ENCODE data around the gene OR6B1. TPM values are rescaled to one million over a fixed set of nuclear protein-coding genes. Genes with fewer than 3 reads are reported as not detected.

The OR6B1 gene
- total and polyA plus RNA-seq, 12 donors: under 0.01 TPM; not detected in 11

DNA sequence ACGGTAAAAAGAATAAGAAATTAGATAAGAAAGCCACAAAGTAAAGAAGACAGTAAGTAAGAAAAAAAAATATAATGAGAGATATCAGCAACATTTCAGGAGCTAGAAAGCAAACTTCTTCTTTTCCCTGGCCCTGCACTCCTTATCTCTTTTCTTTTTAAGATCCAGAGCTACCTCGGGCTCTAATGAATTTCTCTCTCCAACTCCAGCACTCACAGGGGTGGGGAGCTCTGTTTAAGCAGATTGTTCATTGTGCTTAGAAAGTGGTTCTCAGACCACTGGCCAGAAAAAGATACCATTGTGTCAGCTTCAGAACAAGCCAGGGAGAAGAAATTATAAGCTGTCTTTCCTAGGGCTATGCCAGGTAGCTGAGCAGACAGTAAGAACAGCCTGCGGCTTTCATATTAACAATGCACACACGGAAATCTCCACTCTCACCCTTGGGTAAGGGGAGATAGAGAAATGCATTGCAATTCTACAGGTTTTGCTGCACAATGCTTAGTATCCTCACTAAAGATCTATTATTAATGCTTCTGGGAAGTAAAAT, 26.2 kb upstream of the OR6B1 start:
- peaks cover 0 to 3% (median 0%) of the 10 kb centered on the region in 3 donors for H3K9me3 ChIP-seq (replicated peaks in 1 of 3)

DNA sequence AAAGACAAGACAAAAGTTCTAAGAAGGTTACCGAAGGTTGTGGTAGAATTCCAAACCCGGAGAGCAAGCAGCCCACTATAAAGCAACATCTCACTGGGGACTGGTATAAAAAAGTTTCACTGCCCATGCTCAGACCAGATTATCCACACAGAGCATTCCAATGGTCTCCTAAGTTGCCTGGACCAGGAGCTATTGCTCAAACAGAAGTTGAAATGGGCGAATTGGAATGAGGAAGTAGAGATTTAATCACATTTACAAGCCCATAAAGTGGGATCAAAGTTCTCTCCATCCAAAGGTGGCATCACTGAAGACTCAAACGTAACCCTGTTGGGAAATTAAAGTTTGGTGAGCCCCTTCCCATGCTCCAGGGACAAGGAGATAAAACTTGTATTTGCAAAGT, 25.7 kb upstream of the OR6B1 start:
- no peak for DNase-seq
- TF ChIP-seq, protein P1, sequence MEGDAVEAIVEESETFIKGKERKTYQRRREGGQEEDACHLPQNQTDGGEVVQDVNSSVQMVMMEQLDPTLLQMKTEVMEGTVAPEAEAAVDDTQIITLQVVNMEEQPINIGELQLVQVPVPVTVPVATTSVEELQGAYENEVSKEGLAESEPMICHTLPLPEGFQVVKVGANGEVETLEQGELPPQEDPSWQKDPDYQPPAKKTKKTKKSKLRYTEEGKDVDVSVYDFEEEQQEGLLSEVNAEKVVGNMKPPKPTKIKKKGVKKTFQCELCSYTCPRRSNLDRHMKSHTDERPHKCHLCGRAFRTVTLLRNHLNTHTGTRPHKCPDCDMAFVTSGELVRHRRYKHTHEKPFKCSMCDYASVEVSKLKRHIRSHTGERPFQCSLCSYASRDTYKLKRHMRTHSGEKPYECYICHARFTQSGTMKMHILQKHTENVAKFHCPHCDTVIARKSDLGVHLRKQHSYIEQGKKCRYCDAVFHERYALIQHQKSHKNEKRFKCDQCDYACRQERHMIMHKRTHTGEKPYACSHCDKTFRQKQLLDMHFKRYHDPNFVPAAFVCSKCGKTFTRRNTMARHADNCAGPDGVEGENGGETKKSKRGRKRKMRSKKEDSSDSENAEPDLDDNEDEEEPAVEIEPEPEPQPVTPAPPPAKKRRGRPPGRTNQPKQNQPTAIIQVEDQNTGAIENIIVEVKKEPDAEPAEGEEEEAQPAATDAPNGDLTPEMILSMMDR (IDR thresholded peaks at IDR 0.05): no peak
- no peak for TF ChIP-seq POLR2A (IDR thresholded peaks at IDR 0.05)

More for the DNA sequence above, 26.2 kb upstream of the OR6B1 start:
- Histone ChIP-seq H3K36me3 (replicated peaks in 1 of 2) (no peaks in the 10 kb centered on the region), H3K27ac (no peak overlapping the region), H3K27me3 (no peaks in the 10 kb centered on the region), H3K4me1 (replicated peaks in 1 of 2) (no peaks in the 10 kb centered on the region), H3K4me3 (no peak overlapping the region)
- TF ChIP-seq, protein P1 (IDR thresholded peaks at IDR 0.05): no peak
- TF ChIP-seq POLR2A (IDR thresholded peaks at IDR 0.05): no peak
- DNase-seq: no peak
- WGBS, 4 donors: 71 to 79% (median 76%) methylated on average over 4 of the region's 4 CpGs
- intact Hi-C loops (cut with DNase I): no loop called here

DNA sequence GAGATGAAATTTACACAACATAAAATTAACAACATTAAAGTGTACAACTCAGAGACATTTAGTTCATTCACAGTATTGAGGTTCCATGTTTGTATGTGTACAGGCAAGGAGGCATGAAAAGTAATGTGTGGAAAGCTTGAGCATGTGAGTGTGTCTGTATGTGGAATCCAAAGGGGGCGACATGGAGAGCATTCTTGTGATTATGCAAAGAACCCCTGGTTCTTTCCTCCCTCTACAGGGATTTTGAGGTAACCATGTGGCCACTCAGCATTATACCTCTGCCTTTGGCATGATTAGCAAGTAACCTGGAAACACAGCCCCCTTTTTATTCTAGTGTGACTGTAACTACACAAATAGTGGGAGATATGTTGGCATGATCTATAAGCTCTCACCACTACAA, 24.5 kb upstream of the OR6B1 start:
- H3K36me3 ChIP-seq (replicated peaks in 1 of 2): no peaks in the 10 kb centered on the region
- WGBS, 4 donors: 70 to 88% (median 77%) methylated on average over 1 of the region's 1 CpG
- H3K27ac ChIP-seq: no peak overlapping the region
- no peaks in the 10 kb centered on the region for H3K27me3 ChIP-seq
- H3K4me3 ChIP-seq: no peak overlapping the region
- no peaks in the 10 kb centered on the region for H3K4me1 ChIP-seq (replicated peaks in 1 of 2)
- H3K9me3 ChIP-seq (replicated peaks in 1 of 3): no peaks in the 10 kb centered on the region
- DNase-seq: no peak
- intact Hi-C loops (cut with DNase I): no loop called here
- TF ChIP-seq POLR2A (IDR thresholded peaks at IDR 0.05): no peak
- TF ChIP-seq, protein P1 (IDR thresholded peaks at IDR 0.05): no peak

More for the DNA sequence above, 25.7 kb upstream of the OR6B1 start:
- Histone ChIP-seq H3K27me3 (no peaks in the 10 kb centered on the region), H3K36me3 (replicated peaks in 1 of 2) (no peaks in the 10 kb centered on the region), H3K4me3 (no peak overlapping the region), H3K27ac (no peak overlapping the region), H3K9me3 (replicated peaks in 1 of 3) (peaks cover 0 to 3% (median 0%) of the 10 kb centered on the region in 3 donors), H3K4me1 (replicated peaks in 1 of 2) (no peaks in the 10 kb centered on the region)
- intact Hi-C loops (cut with DNase I): no loop called here
- WGBS, 4 donors: 81 to 85% (median 83%) methylated on average over 4 of the region's 4 CpGs

DNA sequence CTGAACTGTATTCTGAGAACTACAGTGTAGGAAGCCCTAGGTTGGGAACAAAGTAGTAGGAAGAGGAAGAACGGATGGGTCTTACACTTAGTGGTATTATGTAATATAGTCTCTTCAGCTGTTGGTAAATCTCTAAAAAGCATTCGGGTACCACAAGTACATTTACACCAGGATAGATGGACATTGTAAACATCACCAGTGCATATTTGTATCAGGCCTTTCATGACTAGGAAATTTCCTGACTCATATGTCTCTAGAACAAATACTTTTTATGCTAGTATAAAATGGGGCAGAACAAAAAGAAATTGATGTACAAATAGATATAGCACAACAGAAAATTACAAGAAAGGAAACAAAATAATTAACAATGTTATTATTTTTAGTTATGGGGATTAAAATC, 21.5 kb upstream of the OR6B1 start:
- no peak overlapping the region for H3K4me3 ChIP-seq
- H3K27me3 ChIP-seq: no peaks in the 10 kb centered on the region
- no peaks in the 10 kb centered on the region for H3K4me1 ChIP-seq (replicated peaks in 1 of 2)
- TF ChIP-seq, protein P1 (IDR thresholded peaks at IDR 0.05): no peak
- TF ChIP-seq POLR2A (IDR thresholded peaks at IDR 0.05): no peak
- no peaks in the 10 kb centered on the region for H3K36me3 ChIP-seq (replicated peaks in 1 of 2)
- no peak for DNase-seq
- WGBS, 4 donors: 82 to 91% (median 87%) methylated on average over 2 of the region's 2 CpGs
- intact Hi-C loops (cut with DNase I): no loop called here
- H3K27ac ChIP-seq: no peak overlapping the region
- no peaks in the 10 kb centered on the region for H3K9me3 ChIP-seq (replicated peaks in 1 of 3)
